ENCODE results near the gene DIP2C.

The DIP2C gene

DNA sequence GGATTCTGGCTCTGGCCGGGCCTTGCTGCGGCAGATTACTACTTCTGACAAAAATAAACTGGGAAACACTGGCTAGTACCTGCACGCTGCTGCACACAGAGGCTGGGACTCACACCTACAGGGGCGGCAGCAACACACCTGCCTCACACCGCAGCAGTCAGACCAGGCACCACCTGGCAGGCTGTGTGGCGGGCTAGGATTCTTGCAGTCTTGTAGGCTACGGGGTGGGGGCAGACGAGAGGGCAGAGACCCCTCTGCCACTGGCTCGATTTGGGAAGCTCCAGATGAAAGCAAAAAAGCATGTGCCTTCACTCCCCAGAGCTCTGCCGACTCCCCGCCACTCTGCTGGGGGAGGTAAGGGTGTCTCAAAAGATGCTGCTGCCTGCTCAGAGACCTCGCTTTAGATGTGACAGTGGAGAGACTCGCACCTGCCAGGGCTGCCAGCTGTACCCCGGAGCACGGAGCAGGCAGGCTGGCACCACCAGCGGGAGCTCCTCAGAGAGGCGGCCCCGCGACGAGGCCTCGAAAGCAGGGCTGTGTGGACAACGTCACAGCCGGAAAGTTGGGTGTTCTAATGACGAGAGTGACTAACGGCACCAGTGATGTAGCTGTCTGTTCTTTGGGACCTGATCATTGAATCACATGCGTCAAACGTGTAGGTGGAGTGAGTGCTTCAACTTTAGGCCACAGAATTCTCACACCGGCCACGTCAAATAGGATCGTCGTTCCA is 303.7 kb downstream of the DIP2C start:
- Histone ChIP-seq H4K20me1 (ENCODE audit: insufficient read depth, low read length, poor library complexity, severe bottlenecking) (no peaks in the 10 kb centered on the region), H3K4me1 (ENCODE audit: insufficient read depth, low read length, poor library complexity, severe bottlenecking) (no peaks in the 10 kb centered on the region), H3K9me2 (replicated peaks; ENCODE audit: low read depth, low read length) (no peaks in the 10 kb centered on the region), H3K4me2 (ENCODE audit: low read depth, low read length, poor library complexity, severe bottlenecking) (no peak overlapping the region), H3K9ac (ENCODE audit: low read depth, low read length, poor library complexity, severe bottlenecking) (no peak overlapping the region), H3K36me3 (ENCODE audit: insufficient read depth, low read length) (no peaks in the 10 kb centered on the region), H3K4me3 (ENCODE audit: low read length, poor library complexity, severe bottlenecking) (no peak overlapping the region), H3K9me3 (ENCODE audit: insufficient read depth, low read depth, low read length) (no peaks in the 10 kb centered on the region), H2AFZ (ENCODE audit: low read length) (no peak overlapping the region), H3F3A (ENCODE audit: low read depth) (no peaks in the 10 kb centered on the region), H3K79me2 (ENCODE audit: insufficient read depth, low read length) (no peaks in the 10 kb centered on the region), H3K27me3 (ENCODE audit: insufficient read depth, low read length, poor library complexity, severe bottlenecking) (no peaks in the 10 kb centered on the region)
- no peak for TF ChIP-seq EZH2phosphoT487 (IDR thresholded peaks at IDR 0.05; ENCODE audit: borderline replicate concordance)
- TF ChIP-seq, protein P1, sequence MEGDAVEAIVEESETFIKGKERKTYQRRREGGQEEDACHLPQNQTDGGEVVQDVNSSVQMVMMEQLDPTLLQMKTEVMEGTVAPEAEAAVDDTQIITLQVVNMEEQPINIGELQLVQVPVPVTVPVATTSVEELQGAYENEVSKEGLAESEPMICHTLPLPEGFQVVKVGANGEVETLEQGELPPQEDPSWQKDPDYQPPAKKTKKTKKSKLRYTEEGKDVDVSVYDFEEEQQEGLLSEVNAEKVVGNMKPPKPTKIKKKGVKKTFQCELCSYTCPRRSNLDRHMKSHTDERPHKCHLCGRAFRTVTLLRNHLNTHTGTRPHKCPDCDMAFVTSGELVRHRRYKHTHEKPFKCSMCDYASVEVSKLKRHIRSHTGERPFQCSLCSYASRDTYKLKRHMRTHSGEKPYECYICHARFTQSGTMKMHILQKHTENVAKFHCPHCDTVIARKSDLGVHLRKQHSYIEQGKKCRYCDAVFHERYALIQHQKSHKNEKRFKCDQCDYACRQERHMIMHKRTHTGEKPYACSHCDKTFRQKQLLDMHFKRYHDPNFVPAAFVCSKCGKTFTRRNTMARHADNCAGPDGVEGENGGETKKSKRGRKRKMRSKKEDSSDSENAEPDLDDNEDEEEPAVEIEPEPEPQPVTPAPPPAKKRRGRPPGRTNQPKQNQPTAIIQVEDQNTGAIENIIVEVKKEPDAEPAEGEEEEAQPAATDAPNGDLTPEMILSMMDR (conservative IDR thresholded peaks at IDR 0.05; ENCODE audit: low read length), result no peak

DNA sequence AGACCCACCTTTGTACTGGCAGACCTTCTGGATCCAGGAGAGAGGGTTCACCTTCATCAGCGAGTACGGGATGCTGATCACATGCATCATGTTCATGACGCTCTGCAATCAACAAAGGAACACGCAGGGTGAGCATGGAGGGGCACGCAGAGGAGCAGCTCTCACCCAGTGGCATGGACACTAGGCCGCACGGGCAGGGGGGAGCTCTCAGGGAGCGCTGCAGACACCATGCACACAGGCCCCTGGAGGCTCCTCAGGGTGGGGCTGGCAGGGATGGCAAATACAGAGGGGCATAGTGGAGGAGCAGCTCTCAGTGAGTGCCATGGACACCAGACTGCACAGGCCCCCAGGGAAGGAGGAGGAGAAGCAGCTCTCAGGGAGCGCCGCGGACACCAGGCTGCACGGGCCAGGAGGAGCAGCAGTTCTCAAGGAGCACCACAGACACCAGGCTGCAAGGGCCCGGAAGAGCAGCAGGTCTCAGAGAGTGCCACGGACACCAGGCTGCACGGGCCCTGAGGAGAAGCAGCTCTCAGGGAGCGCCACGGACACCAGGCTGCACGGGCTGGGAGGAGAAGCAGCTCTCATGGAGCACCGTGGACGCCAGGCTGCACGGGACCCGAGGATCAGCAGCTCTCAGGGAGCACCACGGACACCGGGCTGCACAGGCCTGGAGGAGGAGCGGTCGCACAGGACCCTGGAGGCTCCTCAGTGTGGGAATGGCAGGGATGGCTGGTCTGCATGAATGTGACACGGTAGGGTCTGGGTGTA is 304.7 kb downstream of the DIP2C start:
- no peak overlapping the region for H3K9ac ChIP-seq (ENCODE audit: low read depth, low read length, poor library complexity, severe bottlenecking)
- H3K36me3 ChIP-seq (ENCODE audit: insufficient read depth, low read length), result no peaks in the 10 kb centered on the region
- no peaks in the 10 kb centered on the region for H3K9me3 ChIP-seq (ENCODE audit: insufficient read depth, low read depth, low read length)
- H3K4me1 ChIP-seq (ENCODE audit: insufficient read depth, low read length, poor library complexity, severe bottlenecking), result no peaks in the 10 kb centered on the region
- H3K4me3 ChIP-seq (ENCODE audit: low read length, poor library complexity, severe bottlenecking), result no peak overlapping the region
- H4K20me1 ChIP-seq (ENCODE audit: insufficient read depth, low read length, poor library complexity, severe bottlenecking), result no peaks in the 10 kb centered on the region
- TF ChIP-seq, protein P1 (conservative IDR thresholded peaks at IDR 0.05; ENCODE audit: low read length), result no peak
- TF ChIP-seq EZH2phosphoT487 (IDR thresholded peaks at IDR 0.05; ENCODE audit: borderline replicate concordance), result no peak
- no peaks in the 10 kb centered on the region for H3K9me2 ChIP-seq (replicated peaks; ENCODE audit: low read depth, low read length)
- H2AFZ ChIP-seq (ENCODE audit: low read length), result no peak overlapping the region
- no peaks in the 10 kb centered on the region for H3F3A ChIP-seq (ENCODE audit: low read depth)
- H3K4me2 ChIP-seq (ENCODE audit: low read depth, low read length, poor library complexity, severe bottlenecking), result no peak overlapping the region
- no peaks in the 10 kb centered on the region for H3K27me3 ChIP-seq (ENCODE audit: insufficient read depth, low read length, poor library complexity, severe bottlenecking)
- no peaks in the 10 kb centered on the region for H3K79me2 ChIP-seq (ENCODE audit: insufficient read depth, low read length)

DNA sequence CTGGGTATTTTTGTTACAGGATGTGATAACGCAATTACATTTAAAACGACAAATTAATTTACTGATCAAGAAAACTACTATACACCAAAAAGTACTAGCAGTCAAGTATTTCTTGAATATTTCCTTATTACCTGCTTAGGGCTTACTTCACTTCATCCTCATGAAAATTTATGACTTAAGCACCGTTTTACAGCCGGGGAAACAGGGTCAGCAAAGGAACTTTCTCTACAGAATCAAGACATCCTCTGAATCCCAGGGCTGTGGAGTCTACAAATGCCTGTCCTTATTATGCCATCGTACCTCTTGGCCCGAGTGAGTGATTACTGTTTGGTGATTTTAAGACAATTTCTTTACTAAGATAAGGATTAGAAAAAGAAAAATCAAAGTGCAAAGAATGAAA is 305.9 kb downstream of the DIP2C start:
- TF ChIP-seq, protein P1 (conservative IDR thresholded peaks at IDR 0.05; ENCODE audit: low read length), result no peak
- no peak for TF ChIP-seq EZH2phosphoT487 (IDR thresholded peaks at IDR 0.05; ENCODE audit: borderline replicate concordance)
- Histone ChIP-seq H3K9me2 (replicated peaks; ENCODE audit: low read depth, low read length) (no peaks in the 10 kb centered on the region), H3K36me3 (ENCODE audit: insufficient read depth, low read length) (no peaks in the 10 kb centered on the region), H3K9me3 (ENCODE audit: insufficient read depth, low read depth, low read length) (no peaks in the 10 kb centered on the region), H2AFZ (ENCODE audit: low read length) (no peak overlapping the region), H3K27me3 (ENCODE audit: insufficient read depth, low read length, poor library complexity, severe bottlenecking) (no peaks in the 10 kb centered on the region), H3K9ac (ENCODE audit: low read depth, low read length, poor library complexity, severe bottlenecking) (no peak overlapping the region), H3K79me2 (ENCODE audit: insufficient read depth, low read length) (no peaks in the 10 kb centered on the region), H4K20me1 (ENCODE audit: insufficient read depth, low read length, poor library complexity, severe bottlenecking) (no peaks in the 10 kb centered on the region), H3K4me2 (ENCODE audit: low read depth, low read length, poor library complexity, severe bottlenecking) (no peak overlapping the region), H3F3A (ENCODE audit: low read depth) (no peaks in the 10 kb centered on the region), H3K4me1 (ENCODE audit: insufficient read depth, low read length, poor library complexity, severe bottlenecking) (no peaks in the 10 kb centered on the region), H3K4me3 (ENCODE audit: low read length, poor library complexity, severe bottlenecking) (no peak overlapping the region)

Measured in Loucy (cell line).